Thyroid gland (tissue), 4 donors: ENCODE measurements around the gene LYPD1.

Experiments used
- CTCF ChIP-seq, 6 experiments: fragments of 200-600 bp in 3 of 6; fragments of 450-650 bp in 3 of 6; sonication (generic) in 3 of 6; IDR thresholded peaks; one replicate each; pipeline ENCODE4 v1.5.1; 2016 to 2019; ENCODE audit warnings: antibody characterized with exemption in 6 of 6, mild to moderate bottlenecking in 2 of 6, inconsistent platforms in 1 of 6, moderate library complexity in 1 of 6
- POLR2A ChIP-seq, 2 donors: fragments of 450-650 bp; IDR thresholded peaks; one replicate each; pipeline ENCODE4 v1.6.1; 2017; ENCODE audit warnings: antibody characterized with exemption in 2 of 2, mild to moderate bottlenecking in 2 of 2, moderate library complexity in 1 of 2

GRCh38 chr2:132654335-132654734, 15.7 kb downstream of the LYPD1 start:
- no peak for TF ChIP-seq CTCF (IDR thresholded peaks at IDR 0.05)
- no peak for TF ChIP-seq POLR2A (IDR thresholded peaks at IDR 0.05)
